SK-N-SH (cell line): ENCODE data around the gene RCAN3. TPM values are rescaled to one million over a fixed set of nuclear protein-coding genes. Genes with fewer than 3 reads are reported as not detected.

Source experiments
- CTCF ChIA-PET: fragments of 300-600, 350-600 bp; formaldehyde crosslinking; extraction: SDS; loops from one replicate; lab custom pipeline; 2021; lab: Yijun Ruan, JAX
- POLR2A ChIA-PET: fragments of 350-600 bp; sonication (Branson Sonifier 250); formaldehyde crosslinking; extraction: SDS; loops from one replicate; lab custom pipeline; 2020; ENCODE audit warnings: antibody characterized with exemption, inconsistent platforms; lab: Yijun Ruan, JAX
- DNase-seq: peaks from one replicate; pipeline ENCODE4 v3.0.0; 2012
- H2AFZ ChIP-seq: fragments of 200-600 bp; sonication (generic); 2 replicates; pipeline ENCODE4 v1.8.1; 2016; ENCODE audit warnings: antibody characterized with exemption, mild to moderate bottlenecking, low read depth
- H3F3A ChIP-seq: fragments of 200-600 bp; sonication (generic); replicated peaks from 2 replicates; pipeline ENCODE3; 2016; ENCODE audit warnings: antibody characterized with exemption, mild to moderate bottlenecking; ENCODE audit not compliant: insufficient read depth
- H3K27ac ChIP-seq, 2 experiments: fragments of 200-500 bp in 1 of 2; fragments of 200-600 bp in 1 of 2; sonication (Bioruptor generic) in 1 of 2; sonication (generic), shearing (Covaris generic) in 1 of 2; 2 replicates each; pipeline versions ENCODE4 v1.5.1 to v1.6.1; 2014 to 2016; ENCODE audit warnings: low read depth in 2 of 2, inconsistent platforms in 1 of 2, low read length in 1 of 2, mild to moderate bottlenecking in 1 of 2, mixed read lengths in 1 of 2
- H3K27me3 ChIP-seq: fragments of 200-600 bp; sonication (generic), shearing (Covaris generic); 2 replicates; pipeline ENCODE4 v1.6.1; 2016; ENCODE audit warnings: mixed run types; ENCODE audit not compliant: insufficient read depth
- H3K36me3 ChIP-seq, 2 experiments: fragments of 200-500 bp in 1 of 2; fragments of 200-600 bp in 1 of 2; sonication (Bioruptor generic) in 1 of 2; sonication (generic) in 1 of 2; replicated peaks in 1 of 2; 2 replicates each; pipeline versions ENCODE3 to v1.5.1; 2014 to 2016; ENCODE audit warnings: low read length in 1 of 2, mild to moderate bottlenecking in 1 of 2; ENCODE audit not compliant: insufficient read depth in 2 of 2, control insufficient read depth in 1 of 2
- H3K4me1 ChIP-seq, 2 experiments: fragments of 200-500 bp in 1 of 2; fragments of 200-600 bp in 1 of 2; sonication (Bioruptor generic) in 1 of 2; sonication (generic), shearing (Covaris generic) in 1 of 2; 2 replicates each; pipeline versions ENCODE4 v1.5.1 to v1.6.1; 2014 to 2016; ENCODE audit warnings: low read depth in 1 of 2, low read length in 1 of 2, mixed run types in 1 of 2; ENCODE audit not compliant: insufficient read depth in 2 of 2, control insufficient read depth in 1 of 2
- H3K4me2 ChIP-seq: fragments of 200-600 bp; sonication (generic), shearing (Covaris generic); 2 replicates; pipeline ENCODE4 v1.6.1; 2017; ENCODE audit warnings: mixed run types
- H3K4me3 ChIP-seq, 2 experiments: fragments of 200-500 bp in 1 of 2; fragments of 200-600 bp in 1 of 2; sonication (Bioruptor generic) in 1 of 2; sonication (generic), shearing (Covaris generic) in 1 of 2; 2 replicates each; pipeline versions ENCODE4 v1.5.1 to v1.8.1; 2014 to 2016; ENCODE audit warnings: low read depth in 2 of 2, inconsistent platforms in 1 of 2, low read length in 1 of 2, mild to moderate bottlenecking in 1 of 2, mixed read lengths in 1 of 2, moderate library complexity in 1 of 2
- H3K79me2 ChIP-seq: fragments of 200-600 bp; sonication (generic); 2 replicates; pipeline ENCODE4 v1.8.1; 2017; ENCODE audit warnings: mild to moderate bottlenecking; ENCODE audit not compliant: insufficient read depth
- H3K9ac ChIP-seq: fragments of 200-600 bp; sonication (generic); 2 replicates; pipeline ENCODE4 v1.6.1; 2017; ENCODE audit warnings: mixed run types
- H3K9me2 ChIP-seq: fragments of 200-600 bp; sonication (generic); 2 replicates; pipeline ENCODE4 v1.6.1; 2017; ENCODE audit warnings: mixed run types
- H3K9me3 ChIP-seq: fragments of 200-600 bp; sonication (generic); 2 replicates; pipeline ENCODE4 v1.6.1; 2017; ENCODE audit warnings: mixed run types, mild to moderate bottlenecking, moderate library complexity
- H4K20me1 ChIP-seq: fragments of 200-600 bp; sonication (generic); 2 replicates; pipeline ENCODE4 v1.6.1; 2017; ENCODE audit warnings: mild to moderate bottlenecking, mixed run types; ENCODE audit not compliant: insufficient read depth
- CHD2 ChIP-seq: fragments of 150-350 bp; IDR thresholded peaks from 2 replicates; pipeline ENCODE4 v1.6.1; 2018; ENCODE audit warnings: low read length; ENCODE audit not compliant: partially characterized antibody
- ELF1 ChIP-seq: IDR thresholded peaks from 2 replicates; pipeline ENCODE4 v1.4.0; 2012
- EP300 ChIP-seq, 2 experiments: IDR thresholded peaks; 2 replicates each; pipeline versions ENCODE4 v1.4.0 to v1.6.1; 2012; ENCODE audit warnings: borderline replicate concordance in 1 of 2, low read depth in 1 of 2, low read length in 1 of 2
- EZH2phosphoT487 ChIP-seq: fragments of 200-600 bp; sonication (generic); IDR thresholded peaks from 2 replicates; pipeline ENCODE4 v1.6.1; 2017; ENCODE audit warnings: low read depth, mixed run types, mild to moderate bottlenecking, antibody characterized with exemption, moderate library complexity, borderline replicate concordance
- FOSL2 ChIP-seq: IDR thresholded peaks from 2 replicates; pipeline ENCODE4 v1.4.0; 2012; ENCODE audit warnings: low read depth, mild to moderate bottlenecking, moderate library complexity, borderline replicate concordance
- FOXJ3 ChIP-seq: sonication (generic); formaldehyde crosslinking; IDR thresholded peaks from 2 replicates; pipeline ENCODE4 v1.5.1; 2020; ENCODE audit warnings: mild to moderate bottlenecking, missing genetic modification reagents
- FOXM1 ChIP-seq: IDR thresholded peaks from 2 replicates; pipeline ENCODE4 v1.4.0; 2012; ENCODE audit warnings: low read depth, mild to moderate bottlenecking
- GATA2 ChIP-seq: sonication (generic); formaldehyde crosslinking; IDR thresholded peaks from 2 replicates; pipeline ENCODE4 v1.5.0; 2020; ENCODE audit warnings: mild to moderate bottlenecking, missing genetic modification reagents
- MXI1 ChIP-seq: IDR thresholded peaks from 2 replicates; pipeline ENCODE4 v1.6.1; 2012; ENCODE audit warnings: mild to moderate bottlenecking, low read depth, low read length, improper control_type of control experiment
- TAF1 ChIP-seq: IDR thresholded peaks from 2 replicates; pipeline ENCODE4 v1.6.1; 2012; ENCODE audit warnings: low read depth, mild to moderate bottlenecking, low read length, moderate library complexity, borderline replicate concordance
- TCF12 ChIP-seq: IDR thresholded peaks from 2 replicates; pipeline ENCODE4 v1.4.0; 2012
- TEAD4 ChIP-seq: IDR thresholded peaks from 2 replicates; pipeline ENCODE4 v1.4.0; 2012; ENCODE audit warnings: mild to moderate bottlenecking, borderline replicate concordance; ENCODE audit not compliant: insufficient read depth
- YY1 ChIP-seq: IDR thresholded peaks from 2 replicates; pipeline ENCODE4 v1.4.0; 2012; ENCODE audit warnings: low read depth, mild to moderate bottlenecking
- WGBS: methylation state at CpG from one replicate; pipeline ENCODE4 v1.1.6; 2017; ENCODE audit warnings: low lambda C conversion rate; 5-methylcytosine and 5-hydroxymethylcytosine counted together
- polyA plus RNA-seq, 3 experiments: library from polyadenylated mRNA; depleted of rRNA; stranded (reverse); fragments of >200 nt; gene quantifications; 2 replicates each; pipeline ENCODE4 v1.2.3, GENCODE V29; 2012
- TF ChIP-seq, protein P1 (sequence below): IDR thresholded peaks from 2 replicates; pipeline ENCODE4 v1.4.0; 2012; ENCODE audit warnings: low read depth
- TF ChIP-seq, protein P2 (sequence below): IDR thresholded peaks from 2 replicates; pipeline ENCODE4 v1.4.0; 2012; ENCODE audit warnings: low read depth, borderline replicate concordance
- TF ChIP-seq, protein P3 (sequence below): IDR thresholded peaks from 2 replicates; pipeline ENCODE4; 2012
- TF ChIP-seq, protein P4 (sequence below): fragments of 200-600 bp; sonication (generic); IDR thresholded peaks from 2 replicates; pipeline ENCODE4 v1.6.1; 2017; ENCODE audit warnings: antibody characterized with exemption, mild to moderate bottlenecking, moderate library complexity

Gene RCAN3
- polyA plus RNA-seq, 1 of the 3 experiments (the other 2 are of a cell fraction) = 4.8 TPM

DNA sequence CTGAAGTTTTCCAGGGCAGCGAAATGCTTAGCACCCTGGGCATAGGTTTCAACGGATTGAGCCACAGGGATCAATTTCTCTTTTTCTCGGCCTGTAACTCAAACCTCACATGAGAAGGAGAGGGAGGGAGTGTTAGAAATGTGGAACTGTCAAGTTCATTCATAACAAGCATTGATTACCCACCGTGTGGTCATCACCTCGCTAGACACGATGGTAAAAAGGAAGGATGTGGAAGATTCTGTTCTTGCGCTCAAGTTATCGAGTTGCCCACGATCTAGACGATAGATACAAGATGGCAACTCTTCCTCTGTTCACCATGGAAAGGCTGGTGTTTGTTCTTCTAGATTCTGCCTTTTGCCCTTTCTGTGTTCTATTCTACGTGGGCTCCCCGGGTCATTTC, 4.0 kb upstream of the RCAN3 start:
- ChIA-PET CTCF (no interaction called here), POLR2A (no interaction called here)
- no peak overlapping the region for H2AFZ ChIP-seq
- H3F3A ChIP-seq = no peaks in the 10 kb centered on the region
- H3K27ac ChIP-seq = no peak overlapping the region
- peaks cover 0 to 7% of the 10 kb centered on the region in 2 experiments; a peak in 1 of 4 replicates for H3K4me1 ChIP-seq
- no peak overlapping the region for H3K4me3 ChIP-seq
- no peak for DNase-seq
- TF ChIP-seq EZH2phosphoT487 (no peak), FOXJ3 (no peak), FOXM1 (no peak), TEAD4 (no peak), ELF1 (no peak), CHD2 (no peak), YY1 (no peak), GATA2 (CRISPR knock-in tag) (no peak), EP300 (IDR thresholded peaks at IDR 0.05; ENCODE audit: borderline replicate concordance in 1 of 2, low read depth in 1 of 2, low read length in 1 of 2) (no peak), FOSL2 (no peak), TAF1 (no peak), MXI1 (no peak), TCF12 (no peak)
- TF ChIP-seq, protein P1, sequence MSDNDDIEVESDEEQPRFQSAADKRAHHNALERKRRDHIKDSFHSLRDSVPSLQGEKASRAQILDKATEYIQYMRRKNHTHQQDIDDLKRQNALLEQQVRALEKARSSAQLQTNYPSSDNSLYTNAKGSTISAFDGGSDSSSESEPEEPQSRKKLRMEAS = no peak
- TF ChIP-seq, protein P2, sequence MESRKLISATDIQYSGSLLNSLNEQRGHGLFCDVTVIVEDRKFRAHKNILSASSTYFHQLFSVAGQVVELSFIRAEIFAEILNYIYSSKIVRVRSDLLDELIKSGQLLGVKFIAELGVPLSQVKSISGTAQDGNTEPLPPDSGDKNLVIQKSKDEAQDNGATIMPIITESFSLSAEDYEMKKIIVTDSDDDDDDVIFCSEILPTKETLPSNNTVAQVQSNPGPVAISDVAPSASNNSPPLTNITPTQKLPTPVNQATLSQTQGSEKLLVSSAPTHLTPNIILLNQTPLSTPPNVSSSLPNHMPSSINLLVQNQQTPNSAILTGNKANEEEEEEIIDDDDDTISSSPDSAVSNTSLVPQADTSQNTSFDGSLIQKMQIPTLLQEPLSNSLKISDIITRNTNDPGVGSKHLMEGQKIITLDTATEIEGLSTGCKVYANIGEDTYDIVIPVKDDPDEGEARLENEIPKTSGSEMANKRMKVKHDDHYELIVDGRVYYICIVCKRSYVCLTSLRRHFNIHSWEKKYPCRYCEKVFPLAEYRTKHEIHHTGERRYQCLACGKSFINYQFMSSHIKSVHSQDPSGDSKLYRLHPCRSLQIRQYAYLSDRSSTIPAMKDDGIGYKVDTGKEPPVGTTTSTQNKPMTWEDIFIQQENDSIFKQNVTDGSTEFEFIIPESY = no peak
- TF ChIP-seq, protein P3, sequence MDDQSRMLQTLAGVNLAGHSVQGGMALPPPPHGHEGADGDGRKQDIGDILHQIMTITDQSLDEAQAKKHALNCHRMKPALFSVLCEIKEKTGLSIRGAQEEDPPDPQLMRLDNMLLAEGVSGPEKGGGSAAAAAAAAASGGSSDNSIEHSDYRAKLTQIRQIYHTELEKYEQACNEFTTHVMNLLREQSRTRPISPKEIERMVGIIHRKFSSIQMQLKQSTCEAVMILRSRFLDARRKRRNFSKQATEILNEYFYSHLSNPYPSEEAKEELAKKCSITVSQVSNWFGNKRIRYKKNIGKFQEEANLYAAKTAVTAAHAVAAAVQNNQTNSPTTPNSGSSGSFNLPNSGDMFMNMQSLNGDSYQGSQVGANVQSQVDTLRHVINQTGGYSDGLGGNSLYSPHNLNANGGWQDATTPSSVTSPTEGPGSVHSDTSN = no peak
- TF ChIP-seq, protein P4, sequence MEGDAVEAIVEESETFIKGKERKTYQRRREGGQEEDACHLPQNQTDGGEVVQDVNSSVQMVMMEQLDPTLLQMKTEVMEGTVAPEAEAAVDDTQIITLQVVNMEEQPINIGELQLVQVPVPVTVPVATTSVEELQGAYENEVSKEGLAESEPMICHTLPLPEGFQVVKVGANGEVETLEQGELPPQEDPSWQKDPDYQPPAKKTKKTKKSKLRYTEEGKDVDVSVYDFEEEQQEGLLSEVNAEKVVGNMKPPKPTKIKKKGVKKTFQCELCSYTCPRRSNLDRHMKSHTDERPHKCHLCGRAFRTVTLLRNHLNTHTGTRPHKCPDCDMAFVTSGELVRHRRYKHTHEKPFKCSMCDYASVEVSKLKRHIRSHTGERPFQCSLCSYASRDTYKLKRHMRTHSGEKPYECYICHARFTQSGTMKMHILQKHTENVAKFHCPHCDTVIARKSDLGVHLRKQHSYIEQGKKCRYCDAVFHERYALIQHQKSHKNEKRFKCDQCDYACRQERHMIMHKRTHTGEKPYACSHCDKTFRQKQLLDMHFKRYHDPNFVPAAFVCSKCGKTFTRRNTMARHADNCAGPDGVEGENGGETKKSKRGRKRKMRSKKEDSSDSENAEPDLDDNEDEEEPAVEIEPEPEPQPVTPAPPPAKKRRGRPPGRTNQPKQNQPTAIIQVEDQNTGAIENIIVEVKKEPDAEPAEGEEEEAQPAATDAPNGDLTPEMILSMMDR = no peak
- H3K79me2 ChIP-seq = peaks cover 5% of the 10 kb centered on the region
- H3K9me2 ChIP-seq = no peaks in the 10 kb centered on the region
- WGBS = 91% methylated on average over 12 of the region's 12 CpGs
- H3K9me3 ChIP-seq = no peaks in the 10 kb centered on the region
- H3K36me3 ChIP-seq = no peaks in the 10 kb centered on the region
- no peaks in the 10 kb centered on the region for H4K20me1 ChIP-seq
- no peak overlapping the region for H3K4me2 ChIP-seq
- no peak overlapping the region for H3K9ac ChIP-seq
- no peaks in the 10 kb centered on the region for H3K27me3 ChIP-seq
